K562 (cell line): ENCODE results near the gene HAUS7. TPM values are rescaled to one million over a fixed set of nuclear protein-coding genes. Genes with fewer than 3 reads are reported as not detected.
A peak's percentile ranks its signal among the peaks of the same experiment; 100 is the strongest.

ENCODE experiments used
- ZNF253 ChIP-seq: fragments of 250-450 bp; sonication (Bioruptor Pico); conservative IDR thresholded peaks from 2 replicates; pipeline ENCODE4 v1.6.1; 2021; ENCODE audit warnings: mild to moderate bottlenecking
- polyA plus RNA-seq, 8 experiments: library from polyadenylated mRNA; depleted of rRNA in 4 of 8; stranded (reverse) in 5 of 8; unstranded in 3 of 8; fragments of >200 nt; fragmentation: Nextera tagmentation in 2 of 8; fragmentation: Illumina TruSeq in 1 of 8; extraction: Ambion mirVana in 2 of 8; extraction: Trizol in 1 of 8; gene quantifications; 2 replicates each; pipeline versions ENCODE4 v1.2.1 to v1.2.3, GENCODE V29; 2011 to 2014; ENCODE audit warnings: inconsistent platforms in 1 of 8, missing spikeins in 1 of 8
- total RNA-seq, 7 experiments: library from RNA; depleted of rRNA in 6 of 7; stranded (reverse); fragments of >200 nt in 6 of 7; fragmentation: Illumina TruSeq in 2 of 7; extraction: Trizol in 2 of 7; gene quantifications; 2 replicates each; pipeline versions ENCODE4 v1.2.1 to v1.2.3, GENCODE V29; 2011 to 2021; ENCODE audit warnings: low replicate concordance in 1 of 7
- TF ChIP-seq, protein P1 (sequence below), 3 experiments: IDR thresholded peaks in 2 of 3; conservative IDR thresholded peaks in 1 of 3; 2 replicates each; pipeline ENCODE4 v1.5.1; 2011 to 2012; ENCODE audit warnings: low read length in 3 of 3, mild to moderate bottlenecking in 3 of 3, control low read depth in 2 of 3, improper control_type of control experiment in 1 of 3, inconsistent platforms in 1 of 3, low read depth in 1 of 3, mixed read lengths in 1 of 3, moderate library complexity in 1 of 3; ENCODE audit not compliant: insufficient read depth in 2 of 3
- TF ChIP-seq, protein P2 (sequence below): IDR thresholded peaks from 2 replicates; pipeline ENCODE4 v1.6.1; 2014; ENCODE audit warnings: antibody characterized with exemption
- TF ChIP-seq, protein P3 (sequence below): conservative IDR thresholded peaks from 2 replicates; pipeline ENCODE4 v1.6.1; 2011; ENCODE audit warnings: low read depth, mild to moderate bottlenecking, low read length; ENCODE audit not compliant: control insufficient read depth

HAUS7 gene
- total and polyA plus RNA-seq, 9 of the 15 experiments (the other 6 are each of a cell fraction or from before 2014, with no cell fraction given), result 10.0 to 94.9 (median 48.8) TPM

GRCh38 chrX:153494541-153495361 lies 24.4 kb upstream of the HAUS7 start, which contains the start of gene BGN (continued):
- TF ChIP-seq, protein P1, sequence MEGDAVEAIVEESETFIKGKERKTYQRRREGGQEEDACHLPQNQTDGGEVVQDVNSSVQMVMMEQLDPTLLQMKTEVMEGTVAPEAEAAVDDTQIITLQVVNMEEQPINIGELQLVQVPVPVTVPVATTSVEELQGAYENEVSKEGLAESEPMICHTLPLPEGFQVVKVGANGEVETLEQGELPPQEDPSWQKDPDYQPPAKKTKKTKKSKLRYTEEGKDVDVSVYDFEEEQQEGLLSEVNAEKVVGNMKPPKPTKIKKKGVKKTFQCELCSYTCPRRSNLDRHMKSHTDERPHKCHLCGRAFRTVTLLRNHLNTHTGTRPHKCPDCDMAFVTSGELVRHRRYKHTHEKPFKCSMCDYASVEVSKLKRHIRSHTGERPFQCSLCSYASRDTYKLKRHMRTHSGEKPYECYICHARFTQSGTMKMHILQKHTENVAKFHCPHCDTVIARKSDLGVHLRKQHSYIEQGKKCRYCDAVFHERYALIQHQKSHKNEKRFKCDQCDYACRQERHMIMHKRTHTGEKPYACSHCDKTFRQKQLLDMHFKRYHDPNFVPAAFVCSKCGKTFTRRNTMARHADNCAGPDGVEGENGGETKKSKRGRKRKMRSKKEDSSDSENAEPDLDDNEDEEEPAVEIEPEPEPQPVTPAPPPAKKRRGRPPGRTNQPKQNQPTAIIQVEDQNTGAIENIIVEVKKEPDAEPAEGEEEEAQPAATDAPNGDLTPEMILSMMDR (IDR thresholded peaks at IDR 0.05 in 2 of 3, conservative IDR thresholded peaks at IDR 0.05 in 1 of 3; ENCODE audit: insufficient read depth in 2 of 3, low read depth in 1 of 3, low read length in 3 of 3), result peak; percentile 31 to 59 (median 37); a peak in 4 of 6 replicates
- TF ChIP-seq, protein P2, sequence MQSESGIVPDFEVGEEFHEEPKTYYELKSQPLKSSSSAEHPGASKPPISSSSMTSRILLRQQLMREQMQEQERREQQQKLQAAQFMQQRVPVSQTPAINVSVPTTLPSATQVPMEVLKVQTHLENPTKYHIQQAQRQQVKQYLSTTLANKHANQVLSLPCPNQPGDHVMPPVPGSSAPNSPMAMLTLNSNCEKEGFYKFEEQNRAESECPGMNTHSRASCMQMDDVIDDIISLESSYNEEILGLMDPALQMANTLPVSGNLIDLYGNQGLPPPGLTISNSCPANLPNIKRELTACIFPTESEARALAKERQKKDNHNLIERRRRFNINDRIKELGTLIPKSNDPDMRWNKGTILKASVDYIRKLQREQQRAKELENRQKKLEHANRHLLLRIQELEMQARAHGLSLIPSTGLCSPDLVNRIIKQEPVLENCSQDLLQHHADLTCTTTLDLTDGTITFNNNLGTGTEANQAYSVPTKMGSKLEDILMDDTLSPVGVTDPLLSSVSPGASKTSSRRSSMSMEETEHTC, result no peak
- TF ChIP-seq, protein P3, sequence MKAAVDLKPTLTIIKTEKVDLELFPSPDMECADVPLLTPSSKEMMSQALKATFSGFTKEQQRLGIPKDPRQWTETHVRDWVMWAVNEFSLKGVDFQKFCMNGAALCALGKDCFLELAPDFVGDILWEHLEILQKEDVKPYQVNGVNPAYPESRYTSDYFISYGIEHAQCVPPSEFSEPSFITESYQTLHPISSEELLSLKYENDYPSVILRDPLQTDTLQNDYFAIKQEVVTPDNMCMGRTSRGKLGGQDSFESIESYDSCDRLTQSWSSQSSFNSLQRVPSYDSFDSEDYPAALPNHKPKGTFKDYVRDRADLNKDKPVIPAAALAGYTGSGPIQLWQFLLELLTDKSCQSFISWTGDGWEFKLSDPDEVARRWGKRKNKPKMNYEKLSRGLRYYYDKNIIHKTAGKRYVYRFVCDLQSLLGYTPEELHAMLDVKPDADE, result no peak
- no peak for TF ChIP-seq ZNF253 (CRISPR knock-in tag)
